Thoracic aorta (tissue), 2 donors: ENCODE results near the gene BRINP3. TPM values are rescaled to one million over a fixed set of nuclear protein-coding genes. Genes with fewer than 3 reads are reported as not detected.

Experiments
- ATAC-seq: fragments of 150-250 bp; one replicate; pipeline ENCODE4 v1.8.0; 2017; ENCODE audit warnings: low read depth; ENCODE audit not compliant: insufficient number of reproducible peaks, low FRiP score
- DNase-seq: peaks from one replicate; pipeline ENCODE4 v3.0.0-alpha.2; 2020; ENCODE audit warnings: low spot score
- H3K27ac ChIP-seq, 2 donors: fragments of 200-600 bp; sonication (generic); 1 replicate in 1 of 2; 2 replicates in 1 of 2; pipeline ENCODE4 v1.5.1; 2016; ENCODE audit warnings: mild to moderate bottlenecking in 2 of 2, moderate library complexity in 2 of 2
- H3K27me3 ChIP-seq: fragments of 200-600 bp; sonication (generic); replicated peaks from 2 replicates; pipeline ENCODE4 v1.6.0; 2016; ENCODE audit warnings: mild to moderate bottlenecking; ENCODE audit not compliant: insufficient read depth
- H3K36me3 ChIP-seq: fragments of 200-600 bp; sonication (generic); one replicate; pipeline ENCODE4 v1.5.1; 2016
- H3K4me1 ChIP-seq, 2 donors: fragments of 200-600 bp; sonication (generic); 1 replicate in 1 of 2; 2 replicates in 1 of 2; pipeline versions ENCODE4 v1.5.1 to v1.6.0; 2016; ENCODE audit warnings: low read depth in 2 of 2, mild to moderate bottlenecking in 1 of 2; ENCODE audit not compliant: control insufficient read depth in 1 of 2
- H3K4me3 ChIP-seq: fragments of 200-600 bp; sonication (generic); 2 replicates; pipeline ENCODE4 v1.5.1; 2016; ENCODE audit warnings: mild to moderate bottlenecking
- H3K9me3 ChIP-seq: fragments of 200-600 bp; sonication (generic); 2 replicates; pipeline ENCODE4 v1.5.1; 2016
- CTCF ChIP-seq: fragments of 200-600 bp; sonication (generic); IDR thresholded peaks from one replicate; pipeline ENCODE4 v1.5.1; 2019; ENCODE audit warnings: antibody characterized with exemption
- total RNA-seq, 2 donors: library from RNA; depleted of rRNA; stranded (reverse); fragments of >200 nt; gene quantifications; one replicate each; pipeline versions ENCODE4 v1.1.0 to v1.2.3, GENCODE V29; 2016

BRINP3 gene
- total RNA-seq, 2 donors from 2014 or later = 6.0 TPM; not detected in 1

- H3K4me3 ChIP-seq = no peak overlapping the region
- no peak for TF ChIP-seq CTCF
- H3K4me1 ChIP-seq = no peaks in the 10 kb centered on the region
- H3K9me3 ChIP-seq = no peaks in the 10 kb centered on the region
- H3K27ac ChIP-seq = no peak overlapping the region
- ATAC-seq (no peak), DNase-seq (no peak)
- no peaks in the 10 kb centered on the region for H3K36me3 ChIP-seq
- H3K27me3 ChIP-seq = no peaks in the 10 kb centered on the region
Measured at GRCh38 chr1:190212450-190212849, 265.2 kb downstream of the BRINP3 start.

GRCh38 chr1:190207733-190208132 lies 269.9 kb downstream of the BRINP3 start:
- Histone ChIP-seq H3K4me3 (no peak overlapping the region), H3K27me3 (no peaks in the 10 kb centered on the region), H3K27ac (no peak overlapping the region), H3K4me1 (no peaks in the 10 kb centered on the region), H3K36me3 (no peaks in the 10 kb centered on the region), H3K9me3 (no peaks in the 10 kb centered on the region)
- ATAC-seq (no peak), DNase-seq (no peak)
- no peak for TF ChIP-seq CTCF

- ATAC-seq (no peak), DNase-seq (no peak)
- Histone ChIP-seq H3K27me3 (no peaks in the 10 kb centered on the region), H3K4me1 (no peaks in the 10 kb centered on the region), H3K36me3 (no peaks in the 10 kb centered on the region), H3K27ac (no peak overlapping the region), H3K4me3 (no peak overlapping the region), H3K9me3 (no peaks in the 10 kb centered on the region)
- no peak for TF ChIP-seq CTCF
Measured at GRCh38 chr1:190205713-190206112, 272.0 kb downstream of the BRINP3 start.

- no peak for ATAC-seq
Measured at GRCh38 chr1:190196020-190196419, 281.6 kb downstream of the BRINP3 start.

GRCh38 chr1:190193508-190194115 lies 284.1 kb downstream of the BRINP3 start:
- Histone ChIP-seq H3K4me3 (no peak overlapping the region), H3K9me3 (no peaks in the 10 kb centered on the region), H3K4me1 (no peaks in the 10 kb centered on the region), H3K36me3 (no peaks in the 10 kb centered on the region), H3K27ac (no peak overlapping the region), H3K27me3 (no peaks in the 10 kb centered on the region)
- no peak for TF ChIP-seq CTCF
- ATAC-seq = no peak
- no peak for DNase-seq

More at GRCh38 chr1:190196020-190196419, 281.6 kb downstream of the BRINP3 start:
- Histone ChIP-seq H3K27me3 (no peaks in the 10 kb centered on the region), H3K4me1 (no peaks in the 10 kb centered on the region), H3K27ac (no peak overlapping the region), H3K9me3 (no peaks in the 10 kb centered on the region), H3K4me3 (no peak overlapping the region), H3K36me3 (no peaks in the 10 kb centered on the region)
- no peak for DNase-seq
- TF ChIP-seq CTCF = no peak
